Kidney tubule cell (primary cell): ENCODE measurements around the gene SLC52A3.
"Not testable (repeated sequence)": the region's sequence is repeated elsewhere in the genome, so short reads cannot be mapped to it uniquely, and the experiment has no call there.

Source experiments
- DNase-seq: peaks from one replicate; pipeline ENCODE4 v3.0.0-alpha.2; 2018; ENCODE audit warnings: low spot score

SLC52A3 gene

GRCh38 chr20:768426-768978 is at the start of gene SLC52A3:
Gene SLC52A3 (minus strand): TSS chr20:768500. CDS start chr20:765774, 2,726 bp downstream.
- DNase-seq, result peak; percentile 73

- DNase-seq, result peak; percentile 57
These were observed 47.8 kb upstream of the SLC52A3 start for GRCh38 chr20:815914-816606.

GRCh38 chr20:815226-815625 is 46.9 kb upstream of the SLC52A3 start:
- DNase-seq, result no peak

- DNase-seq, result no peak
These were observed 45.1 kb upstream of the SLC52A3 start for GRCh38 chr20:813390-813789.

- DNase-seq, result not testable (repeated sequence)
These were observed 44.1 kb upstream of the SLC52A3 start for GRCh38 chr20:812435-812814.

GRCh38 chr20:811776-812434 is 43.6 kb upstream of the SLC52A3 start:
- not testable (repeated sequence) for DNase-seq

GRCh38 chr20:805713-806112 is 37.4 kb upstream of the SLC52A3 start:
- peak; percentile 17 for DNase-seq

- no peak for DNase-seq
These were observed 33.4 kb upstream of the SLC52A3 start for GRCh38 chr20:801678-802077.

GRCh38 chr20:800026-800425 is 31.7 kb upstream of the SLC52A3 start:
- DNase-seq, result not testable (repeated sequence)

GRCh38 chr20:798746-799145 is 30.4 kb upstream of the SLC52A3 start:
- DNase-seq, result not testable (repeated sequence)

GRCh38 chr20:796921-797320 is 28.6 kb upstream of the SLC52A3 start:
- DNase-seq, result no peak

- DNase-seq, result no peak
These were observed 23.9 kb upstream of the SLC52A3 start for GRCh38 chr20:792248-792647.

GRCh38 chr20:791056-791455 is 22.8 kb upstream of the SLC52A3 start:
- no peak for DNase-seq

GRCh38 chr20:787825-788224 is 19.5 kb upstream of the SLC52A3 start:
- DNase-seq, result no peak

GRCh38 chr20:779771-780170 is 11.5 kb upstream of the SLC52A3 start:
- DNase-seq, result no peak

GRCh38 chr20:776165-776564 is 7.9 kb upstream of the SLC52A3 start:
- no peak for DNase-seq

- no peak for DNase-seq
These were observed 7.4 kb upstream of the SLC52A3 start for GRCh38 chr20:775679-776135.

GRCh38 chr20:774660-775057 is 6.4 kb upstream of the SLC52A3 start:
- DNase-seq, result no peak

- no peak for DNase-seq
These were observed 5.8 kb upstream of the SLC52A3 start for GRCh38 chr20:774016-774659.

- DNase-seq, result no peak
These were observed 4.5 kb upstream of the SLC52A3 start for GRCh38 chr20:772806-773205.

GRCh38 chr20:771741-772464 is 3.6 kb upstream of the SLC52A3 start:
- DNase-seq, result peak; percentile 34

GRCh38 chr20:770691-771090 is 2.4 kb upstream of the SLC52A3 start:
- no peak for DNase-seq
